ENCODE measurements around the gene SORT1.
A peak's percentile ranks its signal among the peaks of the same experiment; 100 is the strongest.

The SORT1 gene

DNA sequence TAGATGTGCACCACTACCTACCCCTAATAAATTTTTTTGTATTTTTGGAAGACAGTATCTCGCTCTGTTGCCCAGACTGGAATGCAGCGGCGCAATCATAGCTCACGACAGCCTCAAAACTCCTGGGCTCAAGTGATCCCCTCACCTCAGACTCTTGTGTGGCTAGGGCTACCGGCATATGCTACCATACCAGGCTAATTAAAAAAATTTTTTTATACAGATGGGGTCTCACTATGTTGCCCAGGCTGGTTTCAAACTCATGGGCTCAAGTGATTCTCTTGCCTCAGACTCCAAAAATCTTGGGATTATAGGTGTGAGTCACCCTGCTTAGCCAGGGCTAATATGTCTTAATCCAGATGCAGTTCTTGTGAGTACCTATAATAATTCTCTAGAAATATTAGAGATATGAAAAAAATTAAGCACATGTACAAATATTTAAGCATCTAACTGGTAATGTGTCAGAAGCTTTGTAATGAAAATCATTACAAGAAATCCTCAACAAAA, 9.5 kb downstream of the SORT1 start:
- H3K4me3 ChIP-seq (ENCODE audit: control insufficient read depth, low read depth, low read length) = no peak overlapping the region
- no peak for TF ChIP-seq CTCF (conservative IDR thresholded peaks at IDR 0.05; ENCODE audit: control insufficient read depth, insufficient read depth, low read depth, low read length)
- DNase-seq (ENCODE audit: low read depth) = no peak

DNA sequence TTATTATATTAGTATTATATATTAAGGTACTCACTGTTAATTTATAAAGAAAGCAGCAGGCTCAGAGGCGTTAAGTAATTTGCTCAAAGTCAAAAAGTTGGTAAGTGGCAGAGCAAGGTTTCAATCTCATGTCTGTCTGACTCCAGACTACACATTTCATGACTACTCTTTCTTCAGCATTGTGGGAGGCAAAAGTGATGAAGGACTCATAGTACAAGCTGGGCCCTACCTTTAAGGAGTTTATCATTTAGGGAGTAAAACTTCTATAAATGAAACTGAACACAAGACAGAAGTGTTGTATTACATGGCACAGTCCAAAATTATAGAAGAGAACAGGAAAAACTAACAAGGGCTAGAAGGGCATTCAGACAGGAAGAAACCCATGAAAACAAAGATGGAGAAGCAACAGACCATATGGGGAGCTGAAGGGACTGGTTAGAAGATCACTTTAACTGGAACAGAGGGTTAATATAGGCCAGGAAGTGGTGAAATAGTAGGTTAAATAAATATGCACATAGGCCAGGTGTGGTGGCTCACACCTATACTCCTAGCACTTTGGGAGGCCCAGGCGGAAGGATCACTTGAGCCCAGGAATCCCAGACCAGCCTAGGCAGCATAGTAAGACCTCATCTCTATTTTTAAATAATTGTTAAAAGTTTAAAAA, 11.5 kb downstream of the SORT1 start:
- DNase-seq (ENCODE audit: low read depth) = no peak
- no peak for TF ChIP-seq CTCF (conservative IDR thresholded peaks at IDR 0.05; ENCODE audit: control insufficient read depth, insufficient read depth, low read depth, low read length)
- H3K4me3 ChIP-seq (ENCODE audit: control insufficient read depth, low read depth, low read length) = no peak overlapping the region

DNA sequence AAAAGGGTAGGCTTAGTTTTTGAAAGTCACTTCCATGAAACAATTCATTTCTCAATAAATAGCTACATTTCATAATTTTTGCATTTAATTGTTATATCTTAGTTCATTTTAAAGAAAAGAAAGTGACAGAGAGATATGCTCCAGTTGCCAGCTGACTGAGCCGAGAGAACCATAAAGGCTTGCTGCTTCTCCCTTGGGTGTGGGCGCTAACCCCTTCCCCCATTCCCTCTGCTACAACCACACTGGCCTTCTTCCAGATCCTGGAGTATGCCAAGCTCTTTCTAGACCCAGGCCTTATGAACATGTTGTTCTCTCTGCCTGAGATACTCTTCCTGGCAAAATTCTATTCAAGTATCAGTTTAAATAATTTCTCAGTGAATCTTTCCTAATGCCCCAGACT, 12.3 kb downstream of the SORT1 start:
- no peak for TF ChIP-seq CTCF (conservative IDR thresholded peaks at IDR 0.05; ENCODE audit: control insufficient read depth, insufficient read depth, low read depth, low read length)
- no peak for DNase-seq (ENCODE audit: low read depth)
- H3K4me3 ChIP-seq (ENCODE audit: control insufficient read depth, low read depth, low read length) = no peak overlapping the region

- DNase-seq (ENCODE audit: low read depth) = peak; percentile 45
- no peak for TF ChIP-seq CTCF (conservative IDR thresholded peaks at IDR 0.05; ENCODE audit: control insufficient read depth, insufficient read depth, low read depth, low read length)
- no peak overlapping the region for H3K4me3 ChIP-seq (ENCODE audit: control insufficient read depth, low read depth, low read length)
Measured at GRCh38 chr1:109383854-109384253, 13.9 kb downstream of the SORT1 start.

DNA sequence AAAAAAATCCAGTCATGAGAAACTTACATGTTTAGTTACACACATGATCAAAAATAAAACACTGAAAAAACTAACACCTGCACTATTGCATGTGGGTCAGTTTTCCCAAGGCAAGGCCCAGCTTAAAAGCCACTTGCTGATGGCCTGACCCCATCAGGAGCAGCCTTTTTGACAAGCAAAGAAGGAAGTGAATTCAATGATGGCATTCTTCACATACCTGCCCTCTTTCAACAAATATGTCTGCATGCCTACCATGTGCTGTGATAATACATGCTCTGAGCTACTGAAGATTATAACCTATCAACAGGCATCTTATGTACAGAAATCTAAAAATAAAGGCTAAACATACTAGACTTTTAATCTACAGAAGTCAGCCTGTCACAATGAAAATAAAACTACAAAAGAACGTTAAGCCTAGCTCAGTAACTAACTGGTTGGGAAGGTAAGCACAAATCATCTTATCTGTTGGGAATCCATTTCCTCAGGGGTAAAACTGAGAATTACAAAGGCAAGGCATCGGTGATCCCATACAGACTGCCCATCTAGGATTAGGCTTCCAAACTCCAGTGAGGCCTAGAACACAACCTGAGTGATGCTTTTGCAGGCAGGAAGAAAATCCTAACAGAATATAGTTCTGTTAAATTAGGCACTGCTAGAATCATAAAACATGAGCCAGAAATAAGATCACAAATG, 14.5 kb downstream of the SORT1 start:
- no peak for DNase-seq (ENCODE audit: low read depth)
- TF ChIP-seq CTCF (conservative IDR thresholded peaks at IDR 0.05; ENCODE audit: control insufficient read depth, insufficient read depth, low read depth, low read length) = no peak
- H3K4me3 ChIP-seq (ENCODE audit: control insufficient read depth, low read depth, low read length) = no peak overlapping the region

DNA sequence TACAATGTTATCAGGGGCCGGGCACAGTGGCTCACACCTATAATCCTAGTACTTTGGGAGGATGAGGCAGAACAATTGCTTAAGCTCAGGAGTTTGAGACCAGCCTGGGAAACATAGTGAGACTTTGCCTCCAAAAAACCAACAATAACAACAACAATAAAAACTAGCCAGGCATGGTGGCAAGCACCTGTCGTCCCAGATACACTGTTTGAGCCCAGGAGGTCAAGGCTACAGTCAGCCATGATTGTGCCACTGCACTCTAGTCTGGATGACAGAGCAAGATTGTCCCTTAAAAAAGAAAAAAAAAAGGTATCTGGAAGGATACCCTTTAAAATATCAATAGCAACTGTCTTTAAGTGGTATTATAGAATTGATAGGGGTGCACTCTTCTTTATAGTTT, 16.1 kb downstream of the SORT1 start:
- no peak for TF ChIP-seq CTCF (conservative IDR thresholded peaks at IDR 0.05; ENCODE audit: control insufficient read depth, insufficient read depth, low read depth, low read length)
- DNase-seq (ENCODE audit: low read depth) = no peak
- no peak overlapping the region for H3K4me3 ChIP-seq (ENCODE audit: control insufficient read depth, low read depth, low read length)

All from fibroblast of mammary gland (primary cell).